ENCODE data around the gene DSTN.

Gene DSTN

DNA sequence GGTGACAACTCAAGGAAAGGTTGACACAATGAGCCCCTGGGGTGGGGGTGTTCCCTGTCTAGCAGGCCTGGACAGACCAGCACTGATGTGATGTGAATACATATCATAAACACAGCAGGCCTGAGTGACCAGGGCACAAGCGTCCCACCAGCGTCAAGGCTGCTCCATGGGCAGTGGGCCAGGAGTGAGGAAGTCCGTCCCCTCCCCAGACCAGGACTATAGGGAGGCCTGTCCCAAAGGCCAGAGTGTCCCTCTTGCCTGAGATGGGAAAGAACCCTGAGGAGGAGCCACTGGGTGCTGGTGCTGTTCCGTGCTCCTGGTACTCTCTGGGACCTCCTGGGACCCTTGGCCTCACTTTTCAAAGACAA lies 67.5 kb downstream of the DSTN start:
- no peak for DNase-seq (ENCODE audit: low read depth in 3 of 3)

- no peak for DNase-seq (ENCODE audit: low read depth in 3 of 3)
Observed at GRCh38 chr20:17637985-17638640, 68.2 kb downstream of the DSTN start.

- DNase-seq (ENCODE audit: low read depth in 3 of 3) = no peak
Observed at GRCh38 chr20:17638835-17639407, 69.0 kb downstream of the DSTN start.

GRCh38 chr20:17640146-17640874 lies 70.4 kb downstream of the DSTN start:
- DNase-seq (ENCODE audit: low read depth in 3 of 3) = no peak

GRCh38 chr20:17640875-17641378 lies 71.1 kb downstream of the DSTN start:
- no peak for DNase-seq (ENCODE audit: low read depth in 3 of 3)

DNA sequence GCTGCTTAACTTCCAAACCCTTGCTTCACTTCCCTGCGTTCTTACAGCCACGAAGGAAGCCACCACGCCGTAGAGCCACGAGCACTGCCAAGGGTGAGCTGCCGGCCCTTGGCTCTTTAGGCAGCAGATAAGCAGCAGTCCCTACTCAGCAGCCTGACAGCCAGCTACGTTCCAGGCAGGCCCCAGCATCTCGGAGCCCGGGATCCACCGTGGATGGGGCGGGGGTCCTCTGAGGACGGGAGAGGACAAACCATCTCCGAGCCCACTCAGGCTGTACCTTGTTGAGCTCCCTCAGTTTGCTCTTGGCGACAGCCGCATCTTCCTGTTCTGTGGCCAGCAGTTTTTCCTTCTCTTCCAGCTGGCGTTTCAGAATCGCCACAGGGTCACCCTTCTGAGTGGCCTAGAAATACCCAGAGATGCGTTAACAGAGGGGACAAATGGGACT lies 71.7 kb downstream of the DSTN start:
- DNase-seq (ENCODE audit: low read depth in 3 of 3) = no peak

DNA sequence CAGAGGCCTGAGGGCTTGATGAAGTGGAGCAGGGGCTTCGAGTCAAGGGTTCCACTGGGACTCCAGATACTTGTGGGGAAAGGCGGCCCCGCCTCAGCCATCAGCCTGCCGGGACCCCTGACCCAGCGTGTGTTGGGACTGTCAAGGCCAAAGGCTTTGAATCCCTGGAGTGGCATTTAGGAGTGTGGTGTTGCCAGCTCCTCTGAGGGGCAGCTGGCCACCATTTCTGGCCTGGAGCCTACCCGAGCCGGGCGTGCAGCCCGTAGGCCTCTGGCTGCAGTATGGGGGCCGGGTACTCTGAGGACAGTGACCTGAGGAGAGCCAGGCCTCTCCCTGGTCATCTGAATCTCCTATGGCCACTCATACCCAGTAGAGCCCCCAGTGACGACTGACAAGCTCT lies 72.1 kb downstream of the DSTN start:
- no peak for DNase-seq (ENCODE audit: low read depth in 3 of 3)

GRCh38 chr20:17642404-17643269 lies 72.8 kb downstream of the DSTN start:
- DNase-seq (ENCODE audit: low read depth in 3 of 3) = no peak

DNA sequence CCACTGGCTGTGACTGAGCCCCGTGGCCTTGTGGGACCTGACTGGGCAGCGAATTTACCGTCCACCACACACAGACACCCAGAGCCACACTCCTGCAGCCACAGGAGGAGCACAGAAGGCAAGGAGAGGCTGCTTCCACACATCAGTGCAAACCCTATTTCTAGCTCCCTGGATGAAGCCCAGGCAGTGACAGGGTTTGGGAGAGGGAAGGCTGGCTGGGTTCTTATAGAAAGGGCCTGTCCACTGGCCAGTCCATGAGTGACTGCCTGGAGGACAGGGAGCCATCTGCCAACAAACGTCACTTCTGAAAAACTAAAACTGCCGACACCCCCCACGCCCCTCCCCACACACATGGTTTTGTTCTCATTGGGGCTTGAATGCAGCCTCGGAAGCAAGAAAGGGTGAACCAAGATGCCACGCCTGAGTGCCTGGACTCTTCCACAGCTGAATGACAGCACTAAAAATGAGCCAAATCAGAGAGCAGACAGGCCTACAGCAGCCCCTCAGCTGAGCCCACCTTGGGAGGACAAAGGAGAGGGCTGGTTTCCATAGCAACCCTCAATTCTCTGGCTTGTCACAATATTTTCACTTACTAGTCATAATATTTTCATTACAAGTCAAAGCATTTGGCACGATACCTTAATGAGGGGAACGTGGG lies 73.8 kb downstream of the DSTN start:
- DNase-seq (ENCODE audit: low read depth in 3 of 3) = no peak

DNA sequence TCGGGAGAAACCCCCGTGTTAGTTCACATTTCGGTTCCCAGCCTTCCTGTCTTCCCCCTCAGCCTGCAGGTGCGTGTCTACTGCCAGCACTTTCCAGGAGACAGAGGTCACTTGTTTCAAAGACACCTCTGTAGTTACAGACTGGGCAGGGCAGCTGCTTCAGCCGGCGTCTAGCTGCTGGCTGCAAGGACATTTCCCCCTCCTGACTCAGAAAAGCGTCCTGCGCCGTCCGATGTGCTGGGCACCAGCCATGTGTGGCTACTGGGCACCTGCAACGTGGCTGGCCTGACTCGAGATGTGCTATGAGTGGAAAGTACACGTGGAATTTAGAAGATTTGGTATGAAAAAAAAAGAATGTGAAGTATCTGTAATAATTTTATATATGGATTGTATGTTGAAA lies 74.6 kb downstream of the DSTN start:
- no peak for DNase-seq (ENCODE audit: low read depth in 3 of 3)

DNA sequence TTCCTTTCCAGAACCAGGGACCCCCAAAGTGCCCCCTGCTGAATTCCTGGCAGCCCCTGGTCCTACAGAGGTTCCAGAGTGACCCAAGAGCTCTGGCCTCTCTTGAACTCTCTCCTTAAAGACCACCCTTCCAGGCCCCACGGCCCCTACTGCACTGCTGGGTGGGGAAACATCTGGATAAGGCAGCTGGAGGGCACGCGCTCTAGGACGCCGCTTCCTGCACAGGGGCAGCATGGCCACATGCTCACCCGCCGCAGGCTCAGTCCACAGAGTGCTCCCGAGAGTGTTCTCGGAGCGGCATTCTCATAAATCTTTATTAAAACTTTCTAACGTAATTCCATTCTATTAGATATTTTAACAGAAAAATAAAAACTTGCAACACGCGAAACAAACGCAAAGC lies 75.1 kb downstream of the DSTN start:
- DNase-seq (ENCODE audit: low read depth in 3 of 3) = no peak

DNA sequence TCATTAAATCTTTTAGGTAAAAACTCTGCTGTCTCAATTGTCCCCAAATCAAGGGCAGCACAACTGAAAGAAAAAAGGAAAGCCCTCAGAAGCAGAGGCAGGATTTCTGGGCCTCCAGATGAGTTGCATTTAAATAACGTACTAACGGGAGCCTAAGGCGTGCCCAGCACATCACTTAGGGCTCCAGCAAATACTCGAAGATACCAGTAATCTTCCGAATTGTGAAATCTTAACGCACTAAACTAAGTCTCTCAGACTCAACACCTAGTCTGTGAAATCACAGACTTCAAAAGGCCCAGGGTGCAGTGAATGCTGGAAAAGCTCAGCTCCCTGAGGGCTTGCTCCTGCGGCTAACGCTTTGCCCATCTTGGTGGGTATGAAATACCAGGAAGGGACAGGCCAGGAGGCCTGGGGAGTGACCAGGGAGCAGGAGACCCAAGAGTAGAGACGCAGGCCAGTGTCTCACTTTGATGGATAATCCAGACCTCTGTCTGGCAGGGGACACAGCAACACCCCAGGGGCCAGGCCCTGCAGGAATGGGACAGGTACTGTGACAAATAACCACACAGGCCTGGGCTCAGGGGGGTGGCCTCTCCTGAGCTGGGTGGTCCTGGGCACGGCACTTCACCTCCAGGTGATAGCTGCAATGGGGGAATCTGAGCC lies 75.8 kb downstream of the DSTN start:
- DNase-seq (ENCODE audit: low read depth in 3 of 3) = no peak

DNA sequence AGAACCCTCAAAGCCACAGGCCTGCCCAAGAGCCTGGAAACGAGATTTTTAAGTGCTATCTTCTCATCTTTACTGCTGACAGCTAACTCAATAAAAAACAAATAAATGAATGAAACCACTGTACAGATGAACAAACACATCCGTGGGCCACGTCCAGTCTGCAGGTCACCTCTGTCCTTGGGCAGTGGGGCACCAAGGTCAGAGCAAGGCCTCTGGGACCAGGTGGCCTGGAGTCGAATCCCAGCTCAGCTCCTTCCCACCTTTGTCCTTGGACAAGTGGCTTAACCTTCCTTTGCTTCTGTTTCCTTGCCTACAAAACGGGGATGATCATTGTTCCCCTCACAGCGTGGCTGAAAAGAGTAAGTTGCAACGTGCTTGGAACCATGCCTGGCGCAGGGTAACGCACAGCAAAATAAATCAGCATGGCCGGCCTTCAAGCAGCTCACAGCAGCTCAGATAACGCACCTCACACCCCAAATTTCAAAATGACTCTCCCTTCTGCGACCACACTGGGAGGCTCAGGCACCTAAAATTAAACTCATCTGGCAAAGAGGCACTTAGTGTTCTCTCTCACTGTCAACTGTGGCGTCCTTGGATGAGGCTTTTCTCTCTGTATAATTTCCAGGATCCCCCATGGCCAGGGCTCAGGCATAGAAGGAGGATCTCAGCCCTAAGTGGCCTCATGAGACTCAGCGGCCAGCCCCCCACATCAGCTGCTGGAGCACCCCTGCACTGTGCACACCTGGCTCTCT lies 76.5 kb downstream of the DSTN start:
- no peak for DNase-seq (ENCODE audit: low read depth in 3 of 3)

DNA sequence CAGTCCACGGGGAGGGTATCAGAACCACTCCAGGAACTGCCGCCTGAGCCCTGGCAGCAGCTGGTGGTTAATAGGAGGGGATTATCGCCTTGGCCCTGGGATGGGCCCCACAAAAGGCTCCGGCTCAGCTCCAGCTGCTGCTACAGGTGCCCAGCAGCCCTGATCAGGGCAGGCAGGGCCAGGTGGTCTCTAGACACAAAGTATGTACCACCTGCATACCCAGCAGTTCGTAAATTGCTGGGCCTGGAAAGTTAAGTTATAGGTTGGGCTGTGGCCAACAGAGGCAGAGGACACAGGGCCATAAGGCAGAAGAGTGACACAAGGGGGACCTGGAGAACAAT lies 77.1 kb downstream of the DSTN start:
- DNase-seq (ENCODE audit: low read depth in 3 of 3) = no peak

DNA sequence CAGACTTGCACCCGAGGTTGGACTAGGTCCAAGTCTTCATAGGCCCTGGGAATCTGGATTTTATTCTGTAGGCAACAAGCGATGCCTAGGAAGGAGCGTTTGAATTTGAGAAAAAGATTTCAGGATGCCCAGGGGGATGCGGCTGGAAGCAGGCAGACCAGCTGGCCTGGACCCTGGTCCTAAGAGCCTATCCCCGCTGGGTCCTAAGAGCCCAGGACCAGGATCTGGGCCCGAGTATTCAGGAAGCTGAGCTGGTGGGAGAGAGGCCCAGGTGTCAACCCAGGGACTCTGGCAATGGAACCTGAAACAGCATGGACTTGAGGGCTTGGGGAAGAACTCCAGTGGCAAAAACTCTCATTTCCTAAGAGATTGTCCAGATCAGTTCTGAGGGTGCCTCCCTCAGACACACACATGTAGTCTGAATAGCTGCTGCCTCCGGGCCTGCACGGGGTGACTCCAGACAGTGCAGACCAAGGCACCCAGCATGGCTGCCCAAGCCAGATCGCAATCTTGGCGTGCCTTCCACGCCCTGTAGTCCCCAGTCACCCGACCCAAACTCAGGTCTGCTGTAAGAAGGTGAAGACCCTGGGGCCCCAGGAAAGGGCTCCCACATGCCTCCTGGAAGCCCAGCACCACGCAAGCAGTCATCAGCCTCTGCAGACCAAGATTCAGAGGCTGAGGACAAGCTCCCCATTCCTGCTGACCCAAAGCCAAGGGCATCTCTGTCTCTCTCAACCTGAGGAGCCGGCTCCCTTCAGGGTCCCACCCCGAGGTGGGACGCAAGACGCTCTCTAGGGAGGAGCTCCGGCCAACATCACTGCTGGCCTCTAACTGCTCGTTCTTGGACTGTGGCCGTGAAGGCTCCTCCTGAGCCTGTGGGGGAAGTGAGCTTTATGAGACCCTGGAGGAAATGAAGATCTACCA lies 77.8 kb downstream of the DSTN start:
- no peak for DNase-seq (ENCODE audit: low read depth in 3 of 3)

DNA sequence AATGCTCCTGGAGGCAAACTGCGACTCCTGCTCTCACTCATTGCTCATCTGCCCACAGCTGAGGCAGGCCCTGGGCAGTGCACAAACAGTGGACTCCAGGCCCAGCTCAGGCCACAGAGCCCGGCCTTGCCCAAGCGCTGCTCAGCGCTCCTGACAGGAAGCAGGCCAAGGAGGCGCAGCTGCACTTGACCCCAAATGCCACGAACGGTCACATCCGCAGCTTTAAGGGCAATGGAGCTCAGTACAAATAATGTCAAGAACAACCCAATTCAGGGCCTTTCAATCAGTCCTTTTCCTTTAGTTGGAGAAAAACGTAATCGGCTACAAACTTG lies 78.4 kb downstream of the DSTN start:
- no peak for DNase-seq (ENCODE audit: low read depth in 3 of 3)

- peak in 1 of 3 donors; percentile 9 for DNase-seq (ENCODE audit: low read depth in 3 of 3)
Observed at GRCh38 chr20:17648791-17649730, 79.2 kb downstream of the DSTN start.
